Common myeloid progenitor, CD34-positive (primary cell): ENCODE results near the gene ZYX.
"Not testable (repeated sequence)": the region's sequence is repeated elsewhere in the genome, so short reads cannot be mapped to it uniquely, and the experiment has no call there.

Source experiments
- CTCF ChIA-PET: fragments of 350-600 bp; sonication (Branson Sonifier 250); formaldehyde crosslinking; loops from one replicate; lab custom pipeline; 2021; ENCODE audit warnings: antibody characterized with exemption; lab: Charles Lee
- POLR2A ChIA-PET: fragments of 350-600 bp; sonication (Branson Sonifier 250); formaldehyde crosslinking; loops from one replicate; lab custom pipeline; 2021; ENCODE audit warnings: antibody characterized with exemption; lab: Charles Lee
- DNase-seq, 3 donors: peaks; one replicate each; pipeline versions ENCODE4 v3.0.0 to v3.0.0-alpha.2; 2013
- H3K27ac ChIP-seq, 2 experiments: 1 replicate in 1 of 2; 2 replicates in 1 of 2; pipeline ENCODE4 v1.7.0; 2013; ENCODE audit warnings: inconsistent platforms in 2 of 2, low read length in 2 of 2, mild to moderate bottlenecking in 2 of 2, low read depth in 1 of 2, moderate library complexity in 1 of 2; ENCODE audit not compliant: severe bottlenecking in 2 of 2, insufficient read depth in 1 of 2, poor library complexity in 1 of 2
- H3K27me3 ChIP-seq, 5 experiments: replicated peaks in 2 of 5; 1 replicate in 3 of 5; 2 replicates in 2 of 5; pipeline versions ENCODE4 v1.6.1 to v1.7.0; 2013; ENCODE audit warnings: low read length in 4 of 5, mild to moderate bottlenecking in 2 of 5, moderate library complexity in 2 of 5, inconsistent platforms in 1 of 5; ENCODE audit not compliant: insufficient read depth in 5 of 5, control insufficient read depth in 4 of 5
- H3K36me3 ChIP-seq, 4 experiments: 1 replicate in 2 of 4; 2 replicates in 2 of 4; pipeline versions ENCODE4 v1.6.1 to v1.7.0; 2013; ENCODE audit warnings: low read length in 3 of 4, control low read depth in 1 of 4, mild to moderate bottlenecking in 1 of 4; ENCODE audit not compliant: control insufficient read depth in 4 of 4, insufficient read depth in 4 of 4
- H3K4me1 ChIP-seq, 4 experiments: 1 replicate in 3 of 4; 2 replicates in 1 of 4; pipeline versions ENCODE4 v1.6.1 to v1.7.1; 2013; ENCODE audit warnings: low read length in 3 of 4, mild to moderate bottlenecking in 3 of 4, control low read depth in 1 of 4, inconsistent platforms in 1 of 4, moderate library complexity in 1 of 4; ENCODE audit not compliant: control insufficient read depth in 4 of 4, insufficient read depth in 4 of 4; ENCODE audit errors: control extremely low read depth in 1 of 4
- H3K4me3 ChIP-seq, 7 experiments: 1 replicate in 4 of 7; 2 replicates in 3 of 7; pipeline versions ENCODE4 v1.5.1 to v1.7.0; 2013; ENCODE audit warnings: mild to moderate bottlenecking in 7 of 7, low read length in 6 of 7, moderate library complexity in 6 of 7, inconsistent platforms in 2 of 7, low read depth in 2 of 7, control low read depth in 1 of 7; ENCODE audit not compliant: insufficient read depth in 4 of 7, control insufficient read depth in 1 of 7; ENCODE audit errors: extremely low read depth in 1 of 7
- H3K9me3 ChIP-seq, 5 experiments: 1 replicate in 4 of 5; 2 replicates in 1 of 5; pipeline versions ENCODE4 v1.6.1 to v1.7.1; 2013; ENCODE audit warnings: low read length in 4 of 5, mild to moderate bottlenecking in 2 of 5, inconsistent platforms in 1 of 5, low read depth in 1 of 5, moderate library complexity in 1 of 5; ENCODE audit not compliant: control insufficient read depth in 4 of 5, insufficient read depth in 2 of 5; ENCODE audit errors: control extremely low read depth in 1 of 5
- WGBS: methylation state at CpG from one replicate; pipeline ENCODE4 v1.1.5; 2013; ENCODE audit not compliant: insufficient coverage; 5-methylcytosine and 5-hydroxymethylcytosine counted together

ZYX gene

DNA sequence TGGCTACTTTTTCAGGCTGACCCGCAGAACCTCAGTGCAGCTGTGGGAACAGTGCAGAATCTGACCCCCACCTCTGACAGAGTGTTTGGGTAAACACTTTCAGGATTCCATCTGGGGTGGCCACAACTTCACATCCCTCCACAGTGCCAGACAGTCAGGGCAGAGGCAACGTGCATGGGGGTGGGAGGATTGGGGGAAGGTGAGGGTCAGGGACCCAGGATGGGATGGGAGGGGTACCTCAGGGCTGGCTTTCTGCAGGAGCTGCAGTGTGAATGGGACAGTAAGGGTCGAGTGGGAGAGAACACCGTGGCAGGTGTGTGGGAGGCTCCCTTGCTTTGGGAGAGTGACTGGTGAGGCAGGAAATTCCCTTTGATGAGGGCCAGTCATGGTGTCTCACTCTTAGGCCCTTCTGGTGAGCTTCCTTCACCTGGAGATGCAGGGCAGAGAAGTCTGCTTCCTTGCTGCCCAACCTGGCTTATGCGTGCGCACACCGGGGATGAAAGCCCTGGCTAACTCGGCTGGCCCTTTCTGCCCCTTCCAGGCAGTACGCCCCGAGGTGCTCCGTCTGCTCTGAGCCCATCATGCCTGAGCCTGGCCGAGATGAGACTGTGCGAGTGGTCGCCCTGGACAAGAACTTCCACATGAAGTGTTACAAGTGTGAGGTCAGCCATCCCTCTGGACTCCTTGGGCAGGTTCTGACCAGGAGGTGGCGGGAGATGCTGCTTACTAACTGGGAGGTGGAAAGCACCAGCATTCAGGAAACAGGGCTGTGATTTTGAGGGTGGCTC lies 8.4 kb downstream of the ZYX start:
- no peaks in the 10 kb centered on the region for H3K27me3 ChIP-seq
- H3K36me3 ChIP-seq, result peaks cover 17 to 68% (median 32%) of the 10 kb centered on the region in 4 experiments
- WGBS, result 95% methylated on average over 14 of the region's 15 CpGs
- H3K4me1 ChIP-seq, result peaks cover 4 to 42% (median 34%) of the 10 kb centered on the region in 4 experiments
- ChIA-PET POLR2A (interaction anchor here (1.8 kb wide), 1 partner anchor 9 kb away, joined by 10 read pairs; no protein-coding TSS in a partner anchor), CTCF (interaction anchor here (0.6 to 2.7 kb wide), 4 partner anchors 10 to 101 kb away, joined by 3 to 13 read pairs (median 6); no protein-coding TSS in a partner anchor)
- DNase-seq, result no peak
- H3K4me3 ChIP-seq, result no peak overlapping the region
- no peaks in the 10 kb centered on the region for H3K9me3 ChIP-seq
- H3K27ac ChIP-seq, result no peak overlapping the region

DNA sequence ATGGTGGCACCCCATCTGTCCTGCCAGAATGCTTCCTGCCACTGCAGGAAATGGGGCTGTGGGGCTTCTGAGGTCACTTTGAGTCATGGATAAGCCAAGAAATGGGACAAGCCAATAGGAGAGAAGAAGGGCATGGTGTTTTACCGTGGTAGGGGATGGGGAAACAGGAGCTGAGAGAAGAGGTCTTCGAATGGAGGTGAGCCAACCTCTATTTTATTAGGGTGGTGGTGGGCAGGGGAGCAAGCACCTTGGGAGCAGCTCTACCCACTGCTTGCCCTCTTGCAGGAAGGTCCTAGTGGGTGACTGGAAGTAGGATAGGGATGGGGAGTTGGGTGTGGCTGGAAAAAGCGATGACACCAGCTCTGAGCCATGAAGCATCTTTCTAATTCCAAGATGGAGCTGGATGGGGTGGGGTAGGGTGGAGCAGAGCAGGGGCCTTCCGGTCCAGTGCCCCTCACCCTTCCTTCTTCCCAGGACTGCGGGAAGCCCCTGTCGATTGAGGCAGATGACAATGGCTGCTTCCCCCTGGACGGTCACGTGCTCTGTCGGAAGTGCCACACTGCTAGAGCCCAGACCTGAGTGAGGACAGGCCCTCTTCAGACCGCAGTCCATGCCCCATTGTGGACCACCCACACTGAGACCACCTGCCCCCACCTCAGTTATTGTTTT lies 9.1 kb downstream of the ZYX start:
- Histone ChIP-seq H3K27ac (no peak overlapping the region), H3K9me3 (no peaks in the 10 kb centered on the region), H3K36me3 (peaks cover 17 to 65% (median 32%) of the 10 kb centered on the region in 4 experiments), H3K27me3 (no peaks in the 10 kb centered on the region), H3K4me3 (no peak overlapping the region), H3K4me1 (peaks cover 2 to 42% (median 34%) of the 10 kb centered on the region in 4 experiments)
- ChIA-PET POLR2A (interaction anchor here (1.8 kb wide), 1 partner anchor 10 kb away, joined by 10 read pairs; no protein-coding TSS in a partner anchor), CTCF (interaction anchor here (0.7 to 6.9 kb wide), 7 partner anchors 7 to 25 kb away, joined by 3 to 38 read pairs (median 6); no protein-coding TSS in a partner anchor)
- DNase-seq, result no peak
- WGBS, result 94% methylated on average over 8 of the region's 10 CpGs

DNA sequence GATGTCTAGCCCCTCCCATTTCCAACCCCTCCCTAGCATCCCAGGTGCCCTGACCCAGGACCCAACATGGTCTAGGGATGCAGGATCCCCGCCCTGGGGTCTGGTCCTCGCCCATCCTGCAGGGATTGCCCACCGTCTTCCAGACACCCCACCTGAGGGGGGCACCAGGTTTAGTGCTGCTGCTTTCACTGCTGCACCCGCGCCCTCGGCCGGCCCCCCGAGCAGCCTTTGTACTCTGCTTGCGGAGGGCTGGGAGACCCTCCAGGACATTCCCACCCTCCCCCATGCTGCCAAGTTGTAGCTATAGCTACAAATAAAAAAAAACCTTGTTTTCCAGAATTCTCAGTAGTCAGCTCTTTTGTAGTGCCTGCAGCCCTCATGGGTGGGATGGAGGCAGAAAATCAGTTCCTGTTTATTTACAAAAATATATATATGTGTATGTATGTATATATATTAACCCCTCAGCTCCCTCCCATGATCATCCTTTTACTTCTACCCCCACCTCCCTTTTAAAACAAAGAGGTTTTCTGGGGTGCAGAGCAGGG lies 9.7 kb downstream of the ZYX start:
- H3K27ac ChIP-seq, result no peak overlapping the region
- POLR2A ChIA-PET, result interaction anchor here (1.8 kb wide), 1 partner anchor 11 kb away, joined by 10 read pairs; no protein-coding TSS in a partner anchor
- no peak overlapping the region for H3K4me3 ChIP-seq
- CTCF ChIA-PET, result interaction anchor here (0.7 to 6.9 kb wide), 6 partner anchors 7 to 86 kb away, joined by 3 to 38 read pairs (median 4); no protein-coding TSS in a partner anchor
- no peaks in the 10 kb centered on the region for H3K27me3 ChIP-seq
- WGBS, result 100% methylated on average over 3 of the region's 9 CpGs
- peaks cover 0 to 42% (median 35%) of the 10 kb centered on the region in 4 experiments for H3K4me1 ChIP-seq
- no peak for DNase-seq
- H3K9me3 ChIP-seq, result no peaks in the 10 kb centered on the region
- peaks cover 17 to 63% (median 32%) of the 10 kb centered on the region in 4 experiments for H3K36me3 ChIP-seq

DNA sequence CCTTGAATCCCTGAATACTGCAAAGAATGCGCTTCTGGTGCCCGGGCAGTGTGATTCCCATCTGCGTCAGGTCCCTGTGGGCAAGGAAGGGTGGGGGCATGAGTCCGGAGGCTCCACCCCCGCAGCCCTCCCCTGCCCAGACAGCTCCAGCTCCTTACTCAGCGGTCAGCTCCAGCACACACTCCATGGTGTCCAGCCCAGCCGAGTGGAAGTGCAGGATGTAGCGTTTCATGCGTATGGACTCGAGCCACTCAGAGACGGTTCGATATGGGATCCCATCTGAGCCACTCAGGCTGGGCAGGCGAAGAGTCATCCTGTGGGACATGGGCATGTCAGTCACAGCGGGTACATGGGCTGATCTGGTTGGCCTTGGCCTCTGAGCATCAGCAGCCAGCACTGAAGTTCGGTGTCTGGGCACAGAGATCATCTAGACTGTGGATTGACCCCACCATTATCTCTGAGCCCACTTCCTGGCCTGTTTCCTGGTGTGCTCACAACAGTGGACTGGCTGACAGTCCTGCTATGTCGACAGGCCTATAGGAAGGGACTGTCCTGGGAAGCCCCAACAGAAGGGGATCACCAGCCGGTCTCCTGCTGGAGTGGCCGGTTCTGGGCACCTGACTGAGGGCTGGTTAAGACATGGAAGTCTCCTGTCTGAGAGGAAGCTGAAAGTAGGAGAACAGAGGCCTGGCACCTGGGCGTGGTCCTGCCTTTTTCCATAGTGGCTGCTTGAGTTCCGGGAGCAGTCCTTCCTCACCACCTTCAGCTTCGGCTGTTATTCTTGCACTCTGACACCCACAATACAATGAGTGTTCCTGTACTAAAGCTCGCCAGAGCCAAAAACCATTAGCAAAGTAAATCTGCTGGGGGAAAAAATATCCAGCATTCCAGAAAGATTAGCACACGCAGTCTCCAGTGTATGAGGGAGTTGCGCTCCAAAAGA lies 10.6 kb downstream of the ZYX start:
- CTCF ChIA-PET, result interaction anchor here (0.8 to 6.9 kb wide), 6 partner anchors 8 to 113 kb away, joined by 3 to 38 read pairs (median 6); no protein-coding TSS in a partner anchor
- peaks cover 17 to 61% (median 32%) of the 10 kb centered on the region in 4 experiments for H3K36me3 ChIP-seq
- WGBS, result 88% methylated on average over 18 of the region's 24 CpGs
- H3K4me1 ChIP-seq, result peaks cover 0 to 42% (median 35%) of the 10 kb centered on the region in 4 experiments
- no peak overlapping the region for H3K4me3 ChIP-seq
- DNase-seq, result no peak
- POLR2A ChIA-PET, result interaction anchor here (0.8 kb wide), 1 partner anchor 11 kb away, joined by 3 read pairs; no protein-coding TSS in a partner anchor
- no peaks in the 10 kb centered on the region for H3K9me3 ChIP-seq
- no peak overlapping the region for H3K27ac ChIP-seq
- no peaks in the 10 kb centered on the region for H3K27me3 ChIP-seq

DNA sequence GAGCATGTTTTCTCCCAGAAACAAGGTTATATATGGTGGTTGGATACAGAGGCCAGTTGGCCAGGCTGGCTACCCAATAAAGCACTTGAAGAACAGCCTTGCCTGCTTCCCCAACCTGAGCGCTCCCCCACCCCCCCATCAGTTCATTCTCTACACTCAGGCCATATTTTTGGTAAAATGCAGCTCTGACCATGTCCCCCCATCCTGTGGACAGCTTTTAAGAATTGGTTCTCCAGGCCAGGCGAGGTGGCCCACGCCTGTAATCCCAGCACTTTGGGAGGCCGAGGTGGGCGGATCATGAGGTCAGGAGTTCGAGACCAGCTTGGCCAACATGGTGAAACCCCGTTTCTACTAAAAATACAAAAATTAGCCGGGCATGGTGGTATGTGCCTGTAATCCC lies 11.3 kb downstream of the ZYX start:
- not testable (repeated sequence) for H3K27ac ChIP-seq, H3K4me3 ChIP-seq, H3K9me3 ChIP-seq, H3K27me3 ChIP-seq, DNase-seq
- Histone ChIP-seq H3K36me3 (peaks cover 17 to 57% (median 32%) of the 10 kb centered on the region in 4 experiments), H3K4me1 (peaks cover 0 to 35% (median 30%) of the 10 kb centered on the region in 4 experiments)
- ChIA-PET CTCF (interaction anchor here (0.9 to 6.9 kb wide), 7 partner anchors 9 to 137 kb away, joined by 4 to 38 read pairs (median 7); partner anchors contain the start of gene EPHA1), POLR2A (interaction anchor here (0.8 to 1.5 kb wide), 2 partner anchors 8 to 12 kb away, joined by 3 to 4 read pairs; no protein-coding TSS in a partner anchor)
- WGBS, result 100% methylated on average over 6 of the region's 8 CpGs

DNA sequence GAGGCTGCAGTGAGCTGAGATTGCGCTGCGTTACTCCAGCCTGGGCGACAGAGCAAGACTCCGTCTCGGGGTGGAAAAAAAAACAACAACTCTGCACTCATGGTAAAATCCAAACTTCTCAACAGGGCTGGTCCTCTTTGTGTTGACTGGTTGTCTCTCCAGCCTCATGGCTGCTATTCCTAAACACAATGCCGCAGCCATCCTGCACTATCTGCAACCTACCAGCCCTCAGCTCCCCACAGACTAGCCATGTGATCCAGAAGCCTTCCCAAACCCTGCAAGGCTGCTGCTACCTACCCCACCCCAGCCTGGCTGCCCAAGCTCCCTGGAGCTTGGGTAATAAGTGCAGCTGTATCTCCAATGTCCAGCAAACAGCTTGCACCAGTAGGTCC lies 11.7 kb downstream of the ZYX start:
- 95% methylated on average over 6 of the region's 6 CpGs for WGBS
- peaks cover 17 to 57% (median 32%) of the 10 kb centered on the region in 4 experiments for H3K36me3 ChIP-seq
- CTCF ChIA-PET, result interaction anchor here (0.8 to 6.9 kb wide), 7 partner anchors 9 to 161 kb away, joined by 3 to 38 read pairs (median 5); partner anchors contain the start of gene EPHA1

More for the DNA sequence above, 11.7 kb downstream of the ZYX start:
- H3K4me3 ChIP-seq, result no peak overlapping the region
- DNase-seq, result no peak
- no peaks in the 10 kb centered on the region for H3K27me3 ChIP-seq
- H3K9me3 ChIP-seq, result no peaks in the 10 kb centered on the region
- H3K27ac ChIP-seq, result no peak overlapping the region
- H3K4me1 ChIP-seq, result peaks cover 0 to 33% (median 28%) of the 10 kb centered on the region in 4 experiments
- POLR2A ChIA-PET, result interaction anchor here (0.7 to 1.5 kb wide), 3 partner anchors 9 to 78 kb away, joined by 3 to 5 read pairs (median 4); no protein-coding TSS in a partner anchor
